Measurements from ENCODE around the gene F5. TPM values are rescaled to one million over a fixed set of nuclear protein-coding genes. Genes with fewer than 3 reads are reported as not detected.

F5 gene
- polyA plus RNA-seq, 3 donors = 6.5 to 14.5 (median 7.1) TPM

GRCh38 chr1:169528215-169529067 lies 57.8 kb downstream of the F5 start:
- intact Hi-C loops (cut with micrococcal nuclease) = no loop called here
- no peak overlapping the region for H3K4me3 Mint-ChIP-seq

More at GRCh38 chr1:169528215-169529067, 57.8 kb downstream of the F5 start:
- H3K9ac ChIP-seq (ENCODE audit: insufficient read depth, low read length, poor library complexity, severe bottlenecking) = no peak overlapping the region
- H3K4me2 ChIP-seq (replicated peaks; ENCODE audit: extremely low read depth, low read length, poor library complexity, severe bottlenecking) = no peak overlapping the region
- H3K36me3 ChIP-seq (replicated peaks in 1 of 2; ENCODE audit: control insufficient read depth in 1 of 2, insufficient read depth in 2 of 2, low read length in 2 of 2) = peaks cover 60 to 98% of the 10 kb centered on the region in 2 donors
- Mint-ChIP-seq H3K27ac (peak overlapping the region in 6 of 7 donors; percentile 17 to 69 (median 42)), H3K36me3 (peaks cover 85 to 94% of the 10 kb centered on the region in 2 donors), H3K27me3 (ENCODE audit: low read depth in 3 of 3) (no peaks in the 10 kb centered on the region), H3K9me3 (peaks cover 0 to 5% (median 0%) of the 10 kb centered on the region in 7 donors), H3K4me1 (peaks cover 18% of the 10 kb centered on the region)
- peak overlapping the region in 1 of 2 donors; percentile 68 for H3K27ac ChIP-seq (ENCODE audit: low read depth in 1 of 2, low read length in 2 of 2)
- H2AFZ ChIP-seq (ENCODE audit: insufficient read depth, low read depth, low read length, poor library complexity, severe bottlenecking) = no peak overlapping the region
- H3K4me3 ChIP-seq (replicated peaks in 1 of 3; ENCODE audit: low read depth in 2 of 3, low read length in 3 of 3) = no peak overlapping the region
- H3K4me1 ChIP-seq (ENCODE audit: control insufficient read depth in 1 of 2, insufficient read depth in 2 of 2, low read length in 2 of 2) = peaks cover 19 to 22% of the 10 kb centered on the region in 2 donors
- H3K27me3 ChIP-seq (ENCODE audit: control insufficient read depth in 2 of 2, insufficient read depth in 2 of 2, low read length in 2 of 2) = no peaks in the 10 kb centered on the region
- H3K79me2 ChIP-seq (ENCODE audit: insufficient read depth, low read length) = no peaks in the 10 kb centered on the region
- WGBS (ENCODE audit: insufficient coverage) = 16% methylated on average over 3 of the region's 9 CpGs
- DNase-seq = peak in 2 of 3 donors; percentile 6 to 10
- H4K20me1 ChIP-seq (ENCODE audit: insufficient read depth, low read length) = no peaks in the 10 kb centered on the region
- H3K9me3 ChIP-seq (replicated peaks in 1 of 2; ENCODE audit: control insufficient read depth in 1 of 2, insufficient read depth in 1 of 2, low read length in 2 of 2) = no peaks in the 10 kb centered on the region
- TF ChIP-seq CTCF (IDR thresholded peaks at IDR 0.05) = no peak

Data from CD14-positive monocyte (primary cell).